HL-60 (cell line): ENCODE results near the gene ENG.

ENCODE experiments used
- DNase-seq, 2 experiments: peaks; one replicate each; pipeline ENCODE4 v3.0.0-alpha.2; 2010 to 2020; ENCODE audit warnings: low read depth in 1 of 2, low spot score in 1 of 2
- H3K27ac ChIP-seq: fragments of 250-450 bp; sonication (Bioruptor Pico); replicated peaks from 2 replicates; pipeline ENCODE4 v1.5.1; 2020; ENCODE audit warnings: mild to moderate bottlenecking, moderate library complexity
- H3K27me3 ChIP-seq: fragments of 250-450 bp; sonication (Bioruptor Pico); 2 replicates; pipeline ENCODE4 v1.5.1; 2021; ENCODE audit warnings: mild to moderate bottlenecking, moderate library complexity; ENCODE audit not compliant: insufficient read depth, poor library complexity, severe bottlenecking
- H3K4me3 ChIP-seq: replicated peaks from 2 replicates; pipeline ENCODE4 v1.5.1; 2011; ENCODE audit warnings: mild to moderate bottlenecking, control low read depth, low read length; ENCODE audit not compliant: insufficient read depth
- CTCF ChIP-seq: IDR thresholded peaks from one replicate; pipeline ENCODE4 v1.5.1; 2011; ENCODE audit warnings: low read length, control low read depth, inconsistent platforms; ENCODE audit not compliant: insufficient read depth
- GABPA ChIP-seq: IDR thresholded peaks from 2 replicates; pipeline ENCODE4 v1.6.1; 2012; ENCODE audit warnings: low read depth
- POLR2AphosphoS5 ChIP-seq: IDR thresholded peaks from 2 replicates; pipeline ENCODE4 v1.6.1; 2012; ENCODE audit warnings: low read depth
- REST ChIP-seq: IDR thresholded peaks from 2 replicates; pipeline ENCODE4 v1.6.1; 2012; ENCODE audit warnings: low read depth; ENCODE audit not compliant: insufficient replicate concordance
- SPI1 ChIP-seq: IDR thresholded peaks from 2 replicates; pipeline ENCODE4 v1.6.1; 2012; ENCODE audit warnings: low read depth, mild to moderate bottlenecking, borderline replicate concordance

The ENG gene

DNA sequence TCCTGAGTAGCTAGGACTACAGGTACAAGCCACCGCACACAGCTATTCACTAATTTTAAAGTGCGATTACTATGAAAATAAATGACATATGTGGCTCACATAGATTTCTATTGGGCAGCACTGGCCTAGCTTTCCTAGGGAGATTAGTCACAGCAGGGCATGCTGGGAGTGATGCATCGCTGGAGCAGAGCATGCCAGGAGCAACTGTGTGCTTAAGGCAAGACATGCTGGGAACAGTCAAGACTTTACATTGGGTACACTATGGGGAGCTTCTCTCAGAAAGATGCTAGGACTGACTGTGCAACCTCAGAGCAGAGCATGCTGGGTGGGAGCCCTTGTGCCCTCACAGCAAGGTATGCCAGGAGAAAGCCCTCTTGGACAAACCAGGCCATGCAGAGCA lies 35.6 kb upstream of the ENG start:
- Histone ChIP-seq H3K4me3 (no peak overlapping the region), H3K27ac (no peak overlapping the region), H3K27me3 (no peaks in the 10 kb centered on the region)
- TF ChIP-seq CTCF (no peak), SPI1 (no peak), REST (no peak), POLR2AphosphoS5 (no peak), GABPA (no peak)
- DNase-seq: no peak

DNA sequence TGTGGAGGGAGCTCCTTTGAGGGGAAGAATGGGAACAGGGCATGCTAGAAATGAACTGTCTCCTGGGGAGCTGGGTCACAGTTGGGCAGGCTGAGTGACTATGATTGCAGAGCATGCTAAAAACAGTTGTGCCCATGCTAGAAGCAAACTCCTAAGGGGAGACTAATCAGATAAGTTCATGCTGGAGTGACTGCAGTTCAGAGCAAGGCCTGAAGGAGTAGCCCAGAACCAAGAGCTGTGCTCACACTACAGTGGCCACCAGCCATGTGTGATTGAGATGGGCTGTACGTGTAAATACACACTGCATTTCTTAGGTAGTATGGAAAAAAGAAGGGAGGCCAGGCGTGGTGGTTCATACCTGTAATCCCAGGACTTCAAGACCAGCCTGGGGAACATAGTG lies 33.3 kb upstream of the ENG start:
- DNase-seq: no peak
- H3K27me3 ChIP-seq: no peaks in the 10 kb centered on the region
- no peak overlapping the region for H3K4me3 ChIP-seq
- TF ChIP-seq SPI1 (no peak), CTCF (peak; percentile 12)
- H3K27ac ChIP-seq: no peak overlapping the region

- no peak for DNase-seq
- Histone ChIP-seq H3K27me3 (no peaks in the 10 kb centered on the region), H3K27ac (no peak overlapping the region), H3K4me3 (no peak overlapping the region)
- TF ChIP-seq SPI1 (no peak), POLR2AphosphoS5 (no peak), CTCF (no peak)
Observed at GRCh38 chr9:127886401-127886972, 32.0 kb upstream of the ENG start.

GRCh38 chr9:127885508-127886281 lies 31.2 kb upstream of the ENG start:
- no peaks in the 10 kb centered on the region for H3K27me3 ChIP-seq
- no peak overlapping the region for H3K4me3 ChIP-seq
- TF ChIP-seq CTCF: no peak
- TF ChIP-seq SPI1: no peak
- TF ChIP-seq GABPA: no peak
- TF ChIP-seq POLR2AphosphoS5: no peak
- no peak for TF ChIP-seq REST
- H3K27ac ChIP-seq: no peak overlapping the region
- DNase-seq: no peak
